WTC11 (cell line): ENCODE measurements around the gene DCK. TPM values are rescaled to one million over a fixed set of nuclear protein-coding genes. Genes with fewer than 3 reads are reported as not detected.

ENCODE experiments used
- ATAC-seq: fragments of 200-7000 bp; cut with Tn5 transposase; 2 replicates; pipeline ENCODE4 v1.10.0; 2021; ENCODE audit warnings: mild to moderate bottlenecking, moderate library complexity
- CTCF ChIA-PET: fragments of 300-600 bp; sonication (Branson Sonifier 250); formaldehyde crosslinking; loops from one replicate; lab custom pipeline; 2021; ENCODE audit warnings: antibody characterized with exemption; lab: Charles Lee
- POLR2A ChIA-PET: fragments of 350-600 bp; sonication (Branson Sonifier 250); formaldehyde crosslinking; loops from one replicate; lab custom pipeline; 2021; ENCODE audit warnings: antibody characterized with exemption; lab: Charles Lee
- DNase-seq: peaks from one replicate; pipeline ENCODE4 v3.0.0; 2021; ENCODE audit warnings: low spot score
- H3K27ac Mint-ChIP-seq: 2 replicates; pipeline ENCODE4 v1.8.0; 2021; ENCODE audit warnings: mixed read lengths
- H3K27me3 Mint-ChIP-seq: 2 replicates; pipeline ENCODE4 v1.8.0; 2021; ENCODE audit warnings: low read depth, mild to moderate bottlenecking, moderate library complexity, mixed read lengths
- H3K36me3 Mint-ChIP-seq: 2 replicates; pipeline ENCODE4 v1.8.0; 2021; ENCODE audit warnings: mixed read lengths
- H3K4me1 Mint-ChIP-seq: 2 replicates; pipeline ENCODE4 v1.8.0; 2022; ENCODE audit warnings: mixed read lengths
- H3K4me3 Mint-ChIP-seq: 2 replicates; pipeline ENCODE4 v1.8.0; 2021; ENCODE audit warnings: mild to moderate bottlenecking, moderate library complexity, mixed read lengths
- H3K9me3 Mint-ChIP-seq: 2 replicates; pipeline ENCODE4 v1.8.0; 2021; ENCODE audit warnings: mixed read lengths
- FOXP1 ChIP-seq: sonication (generic); formaldehyde crosslinking; IDR thresholded peaks from 2 replicates; pipeline ENCODE4 v1.8.0; 2022; ENCODE audit warnings: missing genetic modification reagents, mild to moderate bottlenecking, moderate library complexity, borderline replicate concordance
- GRHL2 ChIP-seq: fragments of 250-450 bp; sonication (Bioruptor Pico); IDR thresholded peaks from 2 replicates; pipeline ENCODE4 v1.8.0; 2022; ENCODE audit warnings: mild to moderate bottlenecking, moderate library complexity; ENCODE audit not compliant: insufficient replicate concordance, severe bottlenecking
- HMGA2 ChIP-seq: fragments of 250-450 bp; sonication (Bioruptor Pico); IDR thresholded peaks from 2 replicates; pipeline ENCODE4 v1.4.0; 2021; ENCODE audit warnings: mild to moderate bottlenecking, moderate library complexity
- JUN ChIP-seq: sonication (generic); formaldehyde crosslinking; IDR thresholded peaks from 2 replicates; pipeline ENCODE4 v1.8.0; 2023; ENCODE audit warnings: mild to moderate bottlenecking, missing genetic modification reagents
- KAT7 ChIP-seq: sonication (generic); formaldehyde crosslinking; IDR thresholded peaks from 2 replicates; pipeline ENCODE4 v1.8.1; 2023; ENCODE audit warnings: missing genetic modification reagents, mild to moderate bottlenecking, borderline replicate concordance
- NFATC4 ChIP-seq: fragments of 250-450 bp; sonication (Bioruptor Pico); IDR thresholded peaks from 2 replicates; pipeline ENCODE4 v1.9.0; 2021; ENCODE audit warnings: mild to moderate bottlenecking
- NFE2L1 ChIP-seq: sonication (generic); formaldehyde crosslinking; IDR thresholded peaks from 2 replicates; pipeline ENCODE4 v1.8.1; 2023; ENCODE audit warnings: missing genetic modification reagents
- SMAD4 ChIP-seq: sonication (generic); formaldehyde crosslinking; IDR thresholded peaks from 2 replicates; pipeline ENCODE4 v1.8.0; 2022; ENCODE audit warnings: mild to moderate bottlenecking, missing genetic modification reagents
- SP1 ChIP-seq: sonication (generic); formaldehyde crosslinking; conservative IDR thresholded peaks from 2 replicates; pipeline ENCODE4 v1.8.1; 2022; ENCODE audit warnings: missing genetic modification reagents
- TCF7 ChIP-seq: sonication (generic); formaldehyde crosslinking; IDR thresholded peaks from 2 replicates; pipeline ENCODE4 v1.8.0; 2022; ENCODE audit warnings: mild to moderate bottlenecking, low read depth, missing genetic modification reagents, moderate library complexity
- ZNF219 ChIP-seq: sonication (generic); formaldehyde crosslinking; IDR thresholded peaks from 2 replicates; pipeline ENCODE4 v1.8.0; 2023; ENCODE audit warnings: missing genetic modification reagents, mild to moderate bottlenecking, borderline replicate concordance
- total RNA-seq: library from RNA; stranded (reverse); gene quantifications from 3 replicates; pipeline ENCODE4 v1.2.3, GENCODE V29; 2021
- TF ChIP-seq, protein P1 (sequence below): sonication (generic); formaldehyde crosslinking; IDR thresholded peaks from 2 replicates; pipeline ENCODE4 v1.8.0; 2022; ENCODE audit warnings: mild to moderate bottlenecking, missing genetic modification reagents
- TF ChIP-seq, protein P2 (sequence below): sonication (generic); formaldehyde crosslinking; IDR thresholded peaks from 2 replicates; pipeline ENCODE4 v1.8.1; 2023; ENCODE audit warnings: mild to moderate bottlenecking, moderate library complexity, missing genetic modification reagents
- TF ChIP-seq, protein P3 (sequence below): fragments of 200-600 bp; IDR thresholded peaks from 2 replicates; pipeline ENCODE4 v1.8.0; 2022; ENCODE audit warnings: antibody characterized with exemption
- TF ChIP-seq, protein P4 (sequence below): fragments of 250-450 bp; sonication (Bioruptor Pico); conservative IDR thresholded peaks from 2 replicates; pipeline ENCODE4 v1.9.0; 2021; ENCODE audit warnings: mild to moderate bottlenecking
- TF ChIP-seq, protein P5 (sequence below): sonication (generic); formaldehyde crosslinking; IDR thresholded peaks from 2 replicates; pipeline ENCODE4 v1.8.1; 2022; ENCODE audit warnings: mild to moderate bottlenecking, moderate library complexity, missing genetic modification reagents
- TF ChIP-seq, protein P6 (sequence below): sonication (generic); formaldehyde crosslinking; IDR thresholded peaks from 2 replicates; pipeline ENCODE4 v1.8.1; 2023; ENCODE audit warnings: mild to moderate bottlenecking, missing genetic modification reagents

Gene DCK
- total RNA-seq, 1 experiment from 2014 or later: 15.0 TPM

DNA sequence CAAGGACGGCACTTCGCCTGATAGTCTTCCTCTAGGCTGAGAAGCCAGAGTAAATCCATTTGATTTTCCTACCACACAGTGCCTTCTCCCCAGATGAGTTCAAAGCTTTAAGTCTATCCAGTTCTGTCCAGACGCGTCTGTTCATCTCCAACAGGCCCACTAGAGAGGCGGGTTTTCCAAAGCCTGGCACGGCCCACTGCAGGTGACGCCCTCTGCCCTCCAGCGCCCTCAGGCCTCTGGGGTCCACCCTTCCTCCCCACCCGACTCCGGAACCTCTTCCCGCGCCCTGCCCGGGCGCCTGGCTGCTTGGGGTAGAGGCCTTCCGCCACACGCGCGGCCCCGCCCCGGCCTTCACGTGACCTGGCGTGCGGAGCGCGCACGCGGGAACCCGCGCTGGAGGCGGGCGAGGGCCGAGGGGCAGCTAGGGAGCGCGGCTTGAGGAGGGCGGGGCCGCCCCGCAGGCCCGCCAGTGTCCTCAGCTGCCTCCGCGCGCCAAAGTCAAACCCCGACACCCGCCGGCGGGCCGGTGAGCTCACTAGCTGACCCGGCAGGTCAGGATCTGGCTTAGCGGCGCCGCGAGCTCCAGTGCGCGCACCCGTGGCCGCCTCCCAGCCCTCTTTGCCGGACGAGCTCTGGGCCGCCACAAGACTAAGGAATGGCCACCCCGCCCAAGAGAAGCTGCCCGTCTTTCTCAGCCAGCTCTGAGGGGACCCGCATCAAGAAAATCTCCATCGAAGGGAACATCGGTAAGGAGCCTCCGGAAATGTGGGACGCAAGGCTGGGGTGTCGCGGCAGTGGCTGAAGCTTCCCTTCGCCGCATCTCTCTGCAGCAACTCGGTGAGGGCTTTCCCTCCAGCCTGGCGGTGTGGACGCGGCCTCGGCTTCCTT is at the start of gene DCK (continued):
- TF ChIP-seq NFE2L1: peak; percentile 11; the same call in 1 of the 2 replicates
- TF ChIP-seq JUN: peak; percentile 35; the same call in 1 of the 2 replicates
- TF ChIP-seq, protein P1, sequence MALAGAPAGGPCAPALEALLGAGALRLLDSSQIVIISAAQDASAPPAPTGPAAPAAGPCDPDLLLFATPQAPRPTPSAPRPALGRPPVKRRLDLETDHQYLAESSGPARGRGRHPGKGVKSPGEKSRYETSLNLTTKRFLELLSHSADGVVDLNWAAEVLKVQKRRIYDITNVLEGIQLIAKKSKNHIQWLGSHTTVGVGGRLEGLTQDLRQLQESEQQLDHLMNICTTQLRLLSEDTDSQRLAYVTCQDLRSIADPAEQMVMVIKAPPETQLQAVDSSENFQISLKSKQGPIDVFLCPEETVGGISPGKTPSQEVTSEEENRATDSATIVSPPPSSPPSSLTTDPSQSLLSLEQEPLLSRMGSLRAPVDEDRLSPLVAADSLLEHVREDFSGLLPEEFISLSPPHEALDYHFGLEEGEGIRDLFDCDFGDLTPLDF (CRISPR knock-in tag): no peak
- no peak for TF ChIP-seq SMAD4 (CRISPR knock-in tag)
- TF ChIP-seq, protein P2, sequence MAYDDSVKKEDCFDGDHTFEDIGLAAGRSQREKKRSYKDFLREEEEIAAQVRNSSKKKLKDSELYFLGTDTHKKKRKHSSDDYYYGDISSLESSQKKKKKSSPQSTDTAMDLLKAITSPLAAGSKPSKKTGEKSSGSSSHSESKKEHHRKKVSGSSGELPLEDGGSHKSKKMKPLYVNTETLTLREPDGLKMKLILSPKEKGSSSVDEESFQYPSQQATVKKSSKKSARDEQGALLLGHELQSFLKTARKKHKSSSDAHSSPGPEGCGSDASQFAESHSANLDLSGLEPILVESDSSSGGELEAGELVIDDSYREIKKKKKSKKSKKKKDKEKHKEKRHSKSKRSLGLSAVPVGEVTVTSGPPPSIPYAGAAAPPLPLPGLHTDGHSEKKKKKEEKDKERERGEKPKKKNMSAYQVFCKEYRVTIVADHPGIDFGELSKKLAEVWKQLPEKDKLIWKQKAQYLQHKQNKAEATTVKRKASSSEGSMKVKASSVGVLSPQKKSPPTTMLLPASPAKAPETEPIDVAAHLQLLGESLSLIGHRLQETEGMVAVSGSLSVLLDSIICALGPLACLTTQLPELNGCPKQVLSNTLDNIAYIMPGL (CRISPR knock-in tag): peak; percentile 93
- TF ChIP-seq, protein P3, sequence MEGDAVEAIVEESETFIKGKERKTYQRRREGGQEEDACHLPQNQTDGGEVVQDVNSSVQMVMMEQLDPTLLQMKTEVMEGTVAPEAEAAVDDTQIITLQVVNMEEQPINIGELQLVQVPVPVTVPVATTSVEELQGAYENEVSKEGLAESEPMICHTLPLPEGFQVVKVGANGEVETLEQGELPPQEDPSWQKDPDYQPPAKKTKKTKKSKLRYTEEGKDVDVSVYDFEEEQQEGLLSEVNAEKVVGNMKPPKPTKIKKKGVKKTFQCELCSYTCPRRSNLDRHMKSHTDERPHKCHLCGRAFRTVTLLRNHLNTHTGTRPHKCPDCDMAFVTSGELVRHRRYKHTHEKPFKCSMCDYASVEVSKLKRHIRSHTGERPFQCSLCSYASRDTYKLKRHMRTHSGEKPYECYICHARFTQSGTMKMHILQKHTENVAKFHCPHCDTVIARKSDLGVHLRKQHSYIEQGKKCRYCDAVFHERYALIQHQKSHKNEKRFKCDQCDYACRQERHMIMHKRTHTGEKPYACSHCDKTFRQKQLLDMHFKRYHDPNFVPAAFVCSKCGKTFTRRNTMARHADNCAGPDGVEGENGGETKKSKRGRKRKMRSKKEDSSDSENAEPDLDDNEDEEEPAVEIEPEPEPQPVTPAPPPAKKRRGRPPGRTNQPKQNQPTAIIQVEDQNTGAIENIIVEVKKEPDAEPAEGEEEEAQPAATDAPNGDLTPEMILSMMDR: no peak
- TF ChIP-seq TCF7 (CRISPR knock-in tag): 0 out of 2 replicates have a peak, but pooled peaks have one; percentile 75
- TF ChIP-seq GRHL2 (CRISPR knock-in tag): no peak
- TF ChIP-seq, protein P4, sequence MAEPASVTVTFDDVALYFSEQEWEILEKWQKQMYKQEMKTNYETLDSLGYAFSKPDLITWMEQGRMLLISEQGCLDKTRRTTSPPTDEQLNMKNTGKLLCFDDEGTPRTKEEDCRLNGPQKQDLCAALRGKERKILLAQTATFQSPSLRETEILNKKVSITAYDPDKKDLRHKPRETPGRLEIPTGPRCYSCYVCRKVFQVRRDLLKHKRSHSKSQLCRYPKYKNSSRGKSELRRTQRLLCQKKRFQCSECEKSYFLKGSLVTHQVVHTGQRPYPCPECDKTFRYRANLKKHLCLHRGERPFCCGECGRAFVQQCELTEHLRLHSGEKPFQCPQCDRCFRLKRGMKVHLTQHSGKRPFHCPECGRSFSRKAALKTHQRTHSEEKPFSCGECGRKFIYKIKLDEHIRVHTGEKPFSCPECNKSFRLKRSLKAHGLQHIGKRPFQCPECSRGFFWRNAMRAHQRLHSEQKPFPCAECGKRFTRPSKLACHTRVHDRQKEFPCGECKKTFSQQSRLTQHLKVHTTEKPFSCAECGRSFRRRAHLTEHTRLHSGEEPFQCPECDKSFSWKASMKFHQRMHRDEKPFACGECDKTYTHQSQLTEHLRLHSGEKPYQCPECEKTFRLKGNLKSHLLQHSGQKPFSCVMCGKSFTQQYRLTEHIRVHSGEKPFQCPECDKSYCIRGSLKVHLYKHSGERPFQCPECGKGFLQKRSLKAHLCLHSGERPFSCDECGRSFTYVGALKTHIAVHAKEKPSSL (CRISPR knock-in tag): 0 out of 2 replicates have a peak, but pooled peaks have one; percentile 21
- TF ChIP-seq, protein P5, sequence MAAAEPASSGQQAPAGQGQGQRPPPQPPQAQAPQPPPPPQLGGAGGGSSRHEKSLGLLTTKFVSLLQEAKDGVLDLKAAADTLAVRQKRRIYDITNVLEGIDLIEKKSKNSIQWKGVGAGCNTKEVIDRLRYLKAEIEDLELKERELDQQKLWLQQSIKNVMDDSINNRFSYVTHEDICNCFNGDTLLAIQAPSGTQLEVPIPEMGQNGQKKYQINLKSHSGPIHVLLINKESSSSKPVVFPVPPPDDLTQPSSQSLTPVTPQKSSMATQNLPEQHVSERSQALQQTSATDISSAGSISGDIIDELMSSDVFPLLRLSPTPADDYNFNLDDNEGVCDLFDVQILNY: peak; percentile 99
- TF ChIP-seq, protein P6, sequence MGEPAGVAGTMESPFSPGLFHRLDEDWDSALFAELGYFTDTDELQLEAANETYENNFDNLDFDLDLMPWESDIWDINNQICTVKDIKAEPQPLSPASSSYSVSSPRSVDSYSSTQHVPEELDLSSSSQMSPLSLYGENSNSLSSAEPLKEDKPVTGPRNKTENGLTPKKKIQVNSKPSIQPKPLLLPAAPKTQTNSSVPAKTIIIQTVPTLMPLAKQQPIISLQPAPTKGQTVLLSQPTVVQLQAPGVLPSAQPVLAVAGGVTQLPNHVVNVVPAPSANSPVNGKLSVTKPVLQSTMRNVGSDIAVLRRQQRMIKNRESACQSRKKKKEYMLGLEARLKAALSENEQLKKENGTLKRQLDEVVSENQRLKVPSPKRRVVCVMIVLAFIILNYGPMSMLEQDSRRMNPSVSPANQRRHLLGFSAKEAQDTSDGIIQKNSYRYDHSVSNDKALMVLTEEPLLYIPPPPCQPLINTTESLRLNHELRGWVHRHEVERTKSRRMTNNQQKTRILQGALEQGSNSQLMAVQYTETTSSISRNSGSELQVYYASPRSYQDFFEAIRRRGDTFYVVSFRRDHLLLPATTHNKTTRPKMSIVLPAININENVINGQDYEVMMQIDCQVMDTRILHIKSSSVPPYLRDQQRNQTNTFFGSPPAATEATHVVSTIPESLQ (CRISPR knock-in tag): no peak
- TF ChIP-seq ZNF219 (CRISPR knock-in tag): no peak

DNA sequence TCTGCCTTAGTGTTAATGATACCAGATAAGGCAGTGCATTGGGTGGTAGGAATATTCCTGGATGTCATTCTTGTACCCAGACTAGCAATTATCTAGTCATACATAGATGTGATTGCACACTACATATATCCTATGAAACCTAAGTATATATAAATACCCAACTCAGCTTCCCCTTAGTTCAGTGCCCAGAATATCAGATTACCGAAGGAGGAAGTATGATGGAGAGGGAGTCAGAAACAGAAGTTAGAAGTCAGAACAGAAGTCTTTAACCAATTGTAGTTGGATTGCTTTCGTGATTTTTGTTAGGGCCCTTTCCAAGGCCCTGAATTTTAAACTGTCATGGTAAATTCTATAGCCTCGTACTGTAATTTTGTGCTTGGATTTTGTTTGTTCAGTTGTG is 48.4 kb upstream of the DCK start:
- no peak for DNase-seq
- Mint-ChIP-seq H3K9me3 (no peaks in the 10 kb centered on the region), H3K27me3 (no peaks in the 10 kb centered on the region; the same call in 1 of the 2 replicates), H3K27ac (no peak overlapping the region), H3K36me3 (peaks cover 5% of the 10 kb centered on the region; the same call in 1 of the 2 replicates), H3K4me1 (peaks cover 39% of the 10 kb centered on the region), H3K4me3 (no peak overlapping the region)
- POLR2A ChIA-PET: interaction anchor here (0.6 to 0.7 kb wide), 2 partner anchors 13 to 281 kb away, joined by 3 read pairs; no protein-coding TSS in a partner anchor
- no peak for ATAC-seq
- CTCF ChIA-PET: interaction anchor here (1.3 to 1.6 kb wide), 2 partner anchors 65 to 293 kb away, joined by 4 read pairs; no protein-coding TSS in a partner anchor
- TF ChIP-seq NFATC4 (CRISPR knock-in tag): no peak
- no peak for TF ChIP-seq SP1 (CRISPR knock-in tag)
- TF ChIP-seq, protein P4 (CRISPR knock-in tag): no peak
- TF ChIP-seq FOXP1 (CRISPR knock-in tag): no peak
- TF ChIP-seq HMGA2: no peak
- TF ChIP-seq KAT7 (CRISPR knock-in tag): no peak
- no peak for TF ChIP-seq JUN
